ENCODE data around the gene NECAB2.

GRCh38 chr16:83959656-83960434 is 8.2 kb upstream of the NECAB2 start:
- no peak for TF ChIP-seq POLR2A (IDR thresholded peaks at IDR 0.05)
- TF ChIP-seq CTCF (IDR thresholded peaks at IDR 0.05) = no peak
